ENCODE data around the gene PIP4K2A. TPM values are rescaled to one million over a fixed set of nuclear protein-coding genes. Genes with fewer than 3 reads are reported as not detected.
A peak's percentile ranks its signal among the peaks of the same experiment; 100 is the strongest.

The PIP4K2A gene
- total RNA-seq, 4 donors from 2014 or later: 2.6 to 14.9 (median 12.4) TPM

- intact Hi-C loops (cut with DNase I; ENCODE audit: low total_unique reads): loop anchor here (10.0 kb wide), 1 partner anchor 1138 kb away; the partner anchor contains the start of gene MLLT10
- Histone ChIP-seq H3K4me3 (no peak overlapping the region), H3K9me3 (no peaks in the 10 kb centered on the region), H3K36me3 (no peaks in the 10 kb centered on the region), H3K27ac (no peak overlapping the region), H3K4me1 (peaks cover 0 to 37% (median 3%) of the 10 kb centered on the region in 4 donors), H3K27me3 (no peaks in the 10 kb centered on the region)
- 74 to 79% methylated on average over 7 of the region's 7 CpGs for WGBS, 2 donors (ENCODE audit: low coverage in 1 of 2)
- in situ Hi-C loops (cut with MboI; ENCODE audit: low pct_ligation_motif_present in 1 of 4, low pct_unique_long_range_greater_than_20kb in 1 of 4, low sequenced_read_pairs in 3 of 4): no loop called here
- TF ChIP-seq CTCF (IDR thresholded peaks at IDR 0.05) (no peak), EP300 (IDR thresholded peaks at IDR 0.05; ENCODE audit: low read depth) (no peak), POLR2AphosphoS5 (IDR thresholded peaks at IDR 0.05) (no peak), POLR2A (IDR thresholded peaks at IDR 0.05) (no peak)
- no peak for DNase-seq
Measured at GRCh38 chr10:22672319-22673090, 41.9 kb downstream of the PIP4K2A start.

GRCh38 chr10:22670788-22671187 lies 43.6 kb downstream of the PIP4K2A start:
- TF ChIP-seq CTCF (IDR thresholded peaks at IDR 0.05) (no peak), POLR2AphosphoS5 (IDR thresholded peaks at IDR 0.05) (peak in 1 of 3 donors; percentile 14)
- H3K4me1 ChIP-seq: peaks cover 0 to 42% (median 8%) of the 10 kb centered on the region in 4 donors

GRCh38 chr10:22669163-22669711 lies 45.1 kb downstream of the PIP4K2A start:
- no peak for DNase-seq
- Histone ChIP-seq H3K27ac (no peak overlapping the region), H3K9me3 (no peaks in the 10 kb centered on the region), H3K4me3 (no peak overlapping the region), H3K36me3 (no peaks in the 10 kb centered on the region), H3K27me3 (no peaks in the 10 kb centered on the region), H3K4me1 (peaks cover 0 to 43% (median 8%) of the 10 kb centered on the region in 4 donors)
- in situ Hi-C loops (cut with MboI; ENCODE audit: low pct_ligation_motif_present in 1 of 4, low pct_unique_long_range_greater_than_20kb in 1 of 4, low sequenced_read_pairs in 3 of 4) (no loop called here), intact Hi-C loops (cut with DNase I; ENCODE audit: low total_unique reads) (no loop called here)
- TF ChIP-seq CTCF (IDR thresholded peaks at IDR 0.05): no peak
- TF ChIP-seq POLR2AphosphoS5 (IDR thresholded peaks at IDR 0.05): no peak
- TF ChIP-seq EP300 (IDR thresholded peaks at IDR 0.05; ENCODE audit: low read depth): no peak
- no peak for TF ChIP-seq POLR2A (IDR thresholded peaks at IDR 0.05)
- 65 to 68% methylated on average over 4 to 13 of the region's 13 CpGs for WGBS, 2 donors (ENCODE audit: low coverage in 1 of 2)

More at GRCh38 chr10:22670788-22671187, 43.6 kb downstream of the PIP4K2A start:
- WGBS, 2 donors (ENCODE audit: low coverage in 1 of 2): 82 to 85% methylated on average over 5 of the region's 5 CpGs
- intact Hi-C loops (cut with DNase I; ENCODE audit: low total_unique reads): loop anchor here (10.0 kb wide), 1 partner anchor 1136 kb away; the partner anchor contains the start of gene MLLT10
- Histone ChIP-seq H3K36me3 (no peaks in the 10 kb centered on the region), H3K4me3 (no peak overlapping the region), H3K9me3 (no peaks in the 10 kb centered on the region), H3K27me3 (no peaks in the 10 kb centered on the region), H3K27ac (no peak overlapping the region)
- in situ Hi-C loops (cut with MboI; ENCODE audit: low pct_ligation_motif_present in 1 of 4, low pct_unique_long_range_greater_than_20kb in 1 of 4, low sequenced_read_pairs in 3 of 4): no loop called here
- DNase-seq: no peak

- WGBS, 2 donors (ENCODE audit: low coverage in 1 of 2): 64 to 78% methylated on average over 2 of the region's 2 CpGs
- TF ChIP-seq POLR2A (IDR thresholded peaks at IDR 0.05): no peak
- no peak for TF ChIP-seq POLR2AphosphoS5 (IDR thresholded peaks at IDR 0.05)
- no peak for TF ChIP-seq EP300 (IDR thresholded peaks at IDR 0.05; ENCODE audit: low read depth)
- TF ChIP-seq CTCF (IDR thresholded peaks at IDR 0.05): no peak
- Histone ChIP-seq H3K9me3 (no peaks in the 10 kb centered on the region), H3K27ac (peak overlapping the region in 2 of 4 donors; percentile 4), H3K27me3 (no peaks in the 10 kb centered on the region), H3K4me1 (peaks cover 0 to 40% (median 8%) of the 10 kb centered on the region in 4 donors), H3K36me3 (no peaks in the 10 kb centered on the region), H3K4me3 (no peak overlapping the region)
- intact Hi-C loops (cut with DNase I; ENCODE audit: low total_unique reads) (no loop called here), in situ Hi-C loops (cut with MboI; ENCODE audit: low pct_ligation_motif_present in 1 of 4, low pct_unique_long_range_greater_than_20kb in 1 of 4, low sequenced_read_pairs in 3 of 4) (no loop called here)
- no peak for DNase-seq
Measured at GRCh38 chr10:22667093-22667480, 47.3 kb downstream of the PIP4K2A start.
